OCI-LY1 (cell line): ENCODE data around the gene GNAI1.

Experiments
- CTCF ChIP-seq: fragments of 200-600 bp; sonication (generic), shearing (Covaris generic); IDR thresholded peaks from 2 replicates; pipeline ENCODE4 v1.5.1; 2017; ENCODE audit warnings: mild to moderate bottlenecking, antibody characterized with exemption, low read length, moderate library complexity, mixed read lengths
- EZH2 ChIP-seq: fragments of 200-600 bp; sonication (generic), shearing (Covaris generic); IDR thresholded peaks from 2 replicates; pipeline ENCODE4 v1.8.0; 2017; ENCODE audit warnings: borderline replicate concordance, mixed run types, mild to moderate bottlenecking, antibody characterized with exemption, low read length, moderate library complexity, mixed read lengths

GRCh38 chr7:80260606-80261005, 126.0 kb downstream of the GNAI1 start:
- TF ChIP-seq CTCF (no peak), EZH2 (no peak)
